Stimulated activated CD4-positive, alpha-beta T cell treated with anti-CD3 and anti-CD28 coated beads, TNF-alpha, amount 100 ng/mL, for 24 hours (primary cell): ENCODE results near the gene GCSH.
"Not testable (repeated sequence)": the region's sequence is repeated elsewhere in the genome, so short reads cannot be mapped to it uniquely, and the experiment has no call there.

ENCODE experiments used
- DNase-seq, 3 experiments: peaks; one replicate each; pipeline ENCODE4 v3.0.0-alpha.2; 2020; ENCODE audit warnings: low read depth in 3 of 3

The GCSH gene

DNA sequence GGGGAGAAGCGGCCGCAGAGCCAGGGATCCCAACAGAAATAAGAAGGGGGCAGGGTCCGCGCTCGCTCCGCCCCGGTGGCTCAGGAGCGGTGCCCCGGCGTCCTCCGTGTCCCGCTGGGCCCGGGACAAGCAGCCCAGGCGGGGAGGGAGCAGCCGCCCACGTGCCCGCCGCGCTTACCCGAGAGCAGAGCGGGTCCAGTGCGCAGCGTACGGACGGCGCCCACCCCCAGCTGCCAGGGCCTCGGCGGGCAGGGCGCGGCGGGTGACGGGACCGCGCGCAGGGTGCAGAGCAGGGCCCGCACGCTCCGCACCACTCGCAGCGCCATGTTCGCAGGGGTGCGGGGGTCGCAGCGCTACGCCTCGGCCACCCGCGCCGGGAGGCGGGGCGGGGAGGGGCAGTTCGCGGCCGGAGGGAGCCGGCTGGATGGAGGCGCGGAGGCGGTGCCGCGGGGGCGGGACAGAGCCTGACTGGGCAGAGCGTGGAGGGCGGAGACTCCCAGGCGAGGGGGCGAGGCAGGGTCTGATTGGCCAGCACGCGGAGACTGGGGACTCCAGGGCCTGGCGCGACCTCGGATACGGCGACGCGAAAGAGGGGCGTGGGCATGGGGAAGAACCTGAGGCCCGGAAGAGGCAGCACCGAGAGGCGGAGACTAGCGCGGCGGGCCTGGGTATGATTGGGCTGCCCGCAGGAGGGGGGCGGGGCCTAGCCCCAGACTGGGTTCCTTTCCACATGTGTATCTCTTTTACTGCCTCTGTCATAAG lies at the start of gene GCSH:
GCSH (minus strand) TSS at position 443 of the 762 bp plus-strand sequence; CDS start at position 326, 117 bp downstream.
- peak; percentile 96 to 99 (median 96) for DNase-seq

GRCh38 chr16:81143921-81144471 lies 47.8 kb upstream of the GCSH start:
- DNase-seq = no peak

DNA sequence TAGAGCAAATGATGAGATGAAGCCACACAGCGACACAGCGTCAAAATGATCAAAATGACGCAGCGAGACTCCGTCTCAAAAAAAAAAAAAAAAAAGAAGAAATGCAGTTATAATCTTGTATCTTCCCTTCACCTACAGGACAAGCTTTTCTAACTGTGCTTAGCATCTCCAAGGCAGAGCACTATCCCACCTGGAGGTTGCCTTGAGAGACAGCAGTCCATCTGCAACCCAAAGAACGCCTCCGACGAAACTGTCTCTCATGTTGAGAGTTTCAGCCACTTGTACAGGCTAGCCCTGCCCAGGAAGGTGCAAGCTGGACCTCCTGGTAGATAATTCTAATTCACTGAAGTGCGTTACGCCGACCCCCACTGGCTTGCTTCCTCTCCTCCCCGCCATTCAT lies 46.7 kb upstream of the GCSH start:
- DNase-seq = no peak

DNA sequence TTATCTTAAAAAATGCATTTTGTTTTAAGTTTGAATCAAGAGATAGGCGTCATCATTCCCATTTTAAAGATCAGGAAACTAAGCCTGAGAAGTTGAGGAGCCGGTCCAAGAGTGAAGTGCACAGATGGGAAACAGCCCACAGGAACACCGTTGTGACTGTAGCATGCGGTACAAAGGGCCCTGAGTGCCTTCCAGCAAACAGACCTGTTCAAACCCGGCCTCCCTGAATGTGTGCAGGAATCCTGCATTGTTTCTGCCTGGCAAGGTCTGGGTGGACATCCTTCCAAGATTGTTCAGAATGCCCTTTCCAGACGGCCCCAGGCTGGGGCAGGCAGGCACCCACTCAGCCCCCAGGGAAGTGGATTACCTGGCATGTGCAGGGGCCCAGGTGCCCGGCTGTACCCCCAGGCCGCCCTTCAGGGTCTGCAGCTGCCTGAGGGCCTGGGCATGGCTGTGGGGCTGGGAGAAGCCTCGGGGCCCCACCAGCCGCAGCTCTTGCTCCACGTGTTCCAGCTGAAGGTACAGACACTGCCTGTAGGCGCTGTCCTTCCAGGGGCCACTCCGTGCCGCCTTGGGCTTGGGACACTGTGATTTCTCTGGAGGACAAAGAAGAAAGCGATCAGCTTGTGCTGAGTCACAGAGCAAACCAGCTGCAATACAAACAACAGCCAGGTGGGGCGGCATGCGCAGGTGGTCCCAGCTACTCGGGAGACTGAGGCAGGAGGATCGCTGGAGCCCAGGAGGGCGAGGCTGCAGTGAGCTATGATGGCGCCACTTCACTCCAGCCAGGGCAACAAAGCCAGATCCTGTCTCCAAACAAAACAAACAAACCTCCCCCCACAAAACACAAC lies 45.0 kb upstream of the GCSH start:
- DNase-seq = no peak

DNA sequence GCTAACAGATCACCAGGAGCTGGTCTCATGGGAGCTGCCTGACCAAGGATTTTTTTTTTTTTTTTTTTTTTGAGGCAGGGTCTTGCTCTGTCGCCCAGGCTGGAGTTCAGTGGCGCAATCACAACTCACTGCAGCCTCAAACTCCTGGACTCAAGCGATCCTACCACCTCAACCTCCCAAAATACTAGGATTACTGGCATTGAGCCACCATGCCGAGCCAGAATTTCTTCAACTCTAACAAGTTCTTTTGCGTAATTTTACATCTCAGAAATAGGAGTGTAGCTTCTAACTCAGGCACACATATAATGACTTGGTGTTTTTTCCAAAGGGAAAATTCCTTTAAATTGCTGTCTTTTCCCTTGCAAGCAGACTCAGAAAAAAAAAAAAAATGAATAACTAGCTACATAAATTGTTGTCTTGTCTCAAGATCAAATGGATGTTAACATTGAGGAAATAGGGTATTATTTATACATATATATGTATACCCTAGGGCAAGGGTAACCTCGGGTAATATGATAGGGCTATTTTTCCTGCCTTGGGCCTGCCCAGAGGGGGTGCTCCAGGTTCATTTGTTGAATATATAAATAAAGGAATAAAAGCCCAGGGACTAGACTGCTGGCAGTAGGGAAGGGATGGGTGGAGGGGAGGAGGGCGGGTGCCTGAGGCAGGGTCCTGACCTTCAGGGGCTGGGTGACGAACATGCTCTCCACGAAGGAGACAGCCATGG lies 42.8 kb upstream of the GCSH start:
- no peak for DNase-seq

DNA sequence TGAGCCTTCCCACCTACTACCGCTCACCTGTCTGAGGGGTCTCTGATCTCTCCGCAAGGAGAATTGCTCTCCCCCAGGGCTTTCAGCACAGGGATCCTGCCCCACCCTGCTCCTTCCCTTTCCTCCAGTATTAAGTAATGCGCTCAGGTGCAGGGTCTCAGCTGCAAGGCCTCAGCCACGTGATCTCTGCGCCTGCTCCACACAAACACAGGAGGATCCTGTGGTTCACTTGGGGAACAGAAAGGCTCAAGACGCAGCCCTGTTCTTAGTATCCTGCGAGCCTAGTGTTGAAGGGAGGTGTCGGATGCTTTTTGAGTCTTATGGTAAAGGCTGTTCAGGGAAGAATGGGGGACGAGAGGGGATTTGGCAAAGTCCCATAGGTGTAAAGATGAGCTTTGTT lies 41.6 kb upstream of the GCSH start:
- DNase-seq = no peak

DNA sequence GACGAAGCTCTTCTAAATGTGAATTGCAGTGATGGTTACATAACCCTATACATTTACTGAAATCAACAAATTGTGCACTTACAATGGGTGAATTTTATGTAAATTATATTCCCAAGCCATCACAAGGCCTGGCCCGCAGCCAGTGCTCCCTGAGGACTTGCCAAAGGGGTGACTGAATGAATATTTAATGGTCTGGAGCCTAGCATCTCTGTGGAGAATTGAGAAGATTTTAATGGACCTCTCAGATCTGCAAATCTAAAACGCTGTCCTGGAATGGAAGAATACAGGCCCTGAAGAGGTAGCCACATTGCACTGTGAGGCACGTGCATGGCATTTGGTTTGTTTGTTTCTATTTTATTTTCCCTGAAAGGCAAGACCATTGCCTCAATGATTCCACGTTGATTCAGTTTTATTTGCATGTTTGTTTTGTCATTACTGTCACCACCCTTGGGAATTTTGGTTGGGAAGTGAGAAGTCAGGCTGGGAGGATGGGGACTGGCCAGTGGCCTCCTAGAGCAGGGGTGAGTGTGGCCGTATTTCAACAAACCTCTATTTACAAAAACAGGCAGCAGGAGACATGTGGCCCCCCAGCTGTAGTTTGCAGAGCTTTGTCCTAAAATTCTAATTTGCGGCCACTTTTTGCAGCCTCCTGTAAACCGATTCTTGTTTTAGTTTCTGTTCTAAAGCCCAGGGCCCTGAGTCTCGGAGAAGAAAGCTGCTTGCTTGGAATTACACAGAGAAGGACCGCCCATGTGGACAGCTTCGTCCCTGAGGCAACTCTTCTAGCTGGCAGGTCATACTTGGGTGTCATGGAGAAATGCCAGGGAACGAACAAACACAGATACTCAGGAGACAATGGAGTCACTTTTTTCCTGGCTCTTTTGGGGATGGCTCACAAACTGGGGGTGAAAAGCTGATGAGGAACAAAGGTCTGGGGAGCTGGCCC lies 40.5 kb upstream of the GCSH start:
- no peak for DNase-seq

GRCh38 chr16:81130126-81130525 lies 33.9 kb upstream of the GCSH start:
- no peak for DNase-seq

GRCh38 chr16:81128726-81129524 lies 32.7 kb upstream of the GCSH start:
- DNase-seq = no peak

GRCh38 chr16:81127051-81127450 lies 30.9 kb upstream of the GCSH start:
- DNase-seq = no peak

- DNase-seq = no peak
These were observed 27.1 kb upstream of the GCSH start for GRCh38 chr16:81123092-81123852.

DNA sequence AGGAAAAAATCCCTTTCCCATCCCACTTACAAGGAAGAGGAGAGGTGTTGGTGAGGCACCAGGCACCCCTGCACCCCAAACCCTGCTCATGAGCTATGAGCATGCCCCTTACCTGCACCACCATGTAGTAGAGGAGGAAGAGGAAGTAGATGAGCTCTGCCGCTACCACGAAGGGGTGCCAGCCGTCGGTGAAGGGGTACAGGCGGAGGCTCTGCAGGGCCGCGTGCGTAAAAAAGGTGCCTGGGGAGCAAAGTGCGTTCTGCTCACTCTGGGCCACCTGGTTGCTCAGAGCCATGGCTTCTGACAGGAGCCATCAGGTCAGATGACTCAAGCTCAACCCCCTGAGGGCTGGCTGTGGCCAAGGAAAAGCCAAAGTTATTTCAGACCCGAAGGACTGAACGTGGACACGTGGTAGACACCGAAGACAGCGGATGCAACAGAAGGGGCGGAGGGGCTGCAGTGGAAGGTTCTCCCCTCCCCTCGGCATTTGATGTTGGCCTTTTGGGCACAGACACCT lies 25.3 kb upstream of the GCSH start:
- no peak for DNase-seq

GRCh38 chr16:81117436-81117835 lies 21.2 kb upstream of the GCSH start:
- no peak for DNase-seq

GRCh38 chr16:81116285-81116684 lies 20.1 kb upstream of the GCSH start:
- no peak for DNase-seq

- DNase-seq = no peak
These were observed 16.3 kb upstream of the GCSH start for GRCh38 chr16:81112453-81112852.

DNA sequence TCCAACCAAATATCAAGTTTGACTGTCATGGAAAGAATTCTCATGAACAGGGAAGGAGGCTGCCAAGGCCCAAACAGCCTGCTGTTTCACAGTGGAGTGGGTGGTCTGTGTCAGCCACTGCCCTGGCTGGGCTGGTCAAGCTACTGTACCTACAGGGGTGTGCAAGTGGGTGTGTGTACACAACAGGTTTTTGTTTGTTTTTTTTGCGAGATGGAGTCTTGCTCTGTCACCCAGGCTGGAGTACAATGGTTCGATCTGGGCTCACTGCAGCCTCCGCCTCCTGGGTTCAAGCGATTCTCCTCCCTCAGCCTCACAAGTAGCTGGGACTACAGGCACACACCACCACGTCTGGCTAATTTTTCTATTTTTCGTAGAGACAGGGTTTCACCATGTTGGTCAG lies 13.1 kb upstream of the GCSH start:
- DNase-seq = not testable (repeated sequence)

- DNase-seq = no peak
These were observed 11.3 kb upstream of the GCSH start for GRCh38 chr16:81107511-81107910.

- DNase-seq = no peak
These were observed 10.8 kb upstream of the GCSH start for GRCh38 chr16:81106826-81107503.
